Heart left ventricle (tissue), 13 donors: Measurements from ENCODE around the gene HLA-E.
"Not testable (repeated sequence)": the region's sequence is repeated elsewhere in the genome, so short reads cannot be mapped to it uniquely, and the experiment has no call there.

Experiments used
- POLR2A ChIP-seq, 2 donors: fragments of 450-650 bp; IDR thresholded peaks; one replicate each; pipeline ENCODE4 v1.6.1; 2017; ENCODE audit warnings: antibody characterized with exemption in 2 of 2, mild to moderate bottlenecking in 2 of 2, moderate library complexity in 2 of 2
- TF ChIP-seq, protein P1 (sequence below), 12 donors: fragments of 200-600 bp; sonication (generic) in 4 of 12; IDR thresholded peaks; one replicate each; pipeline versions ENCODE4 v1.5.0 to v1.8.0; 2018 to 2022; ENCODE audit warnings: antibody characterized with exemption in 12 of 12, mild to moderate bottlenecking in 5 of 12
- donor health status: ischemic (EF 13 %, LVEDD 7.1; RV severe dilation, severe dysfunction).
- donor health status: DM: no; HTN: yes; CAD: no.
- donor health status: DM: no; HTN: no; CAD: no.
- donor health status: ischemic (EF 25% LVEDD 6.9; RV normal size, moderate dysfunction).
- donor health status: ischemic (EF 25% LVEDD 5.7; RV mildly dilated, moderate dysfunction).
- donor health status: ischemic (EF 35%, LVEDD 5.7; RV mildly dilated, moderate dysfunction).
- donor health status: nonischemic (EF 11% LVEDD 7.7; RV severe dilation, severe dysfunction).
- donor health status: DM: yes; HTN: yes; CAD: no.
- donor health status: PGD.
- donor health status: ischemic (EF 29% LVEDD 5.4; RV normal size, mild dysfunction).
- donor health status: nonischemic (EF 23%, LVEDD 6.1; RV moderate dilation, normal function).

DNA sequence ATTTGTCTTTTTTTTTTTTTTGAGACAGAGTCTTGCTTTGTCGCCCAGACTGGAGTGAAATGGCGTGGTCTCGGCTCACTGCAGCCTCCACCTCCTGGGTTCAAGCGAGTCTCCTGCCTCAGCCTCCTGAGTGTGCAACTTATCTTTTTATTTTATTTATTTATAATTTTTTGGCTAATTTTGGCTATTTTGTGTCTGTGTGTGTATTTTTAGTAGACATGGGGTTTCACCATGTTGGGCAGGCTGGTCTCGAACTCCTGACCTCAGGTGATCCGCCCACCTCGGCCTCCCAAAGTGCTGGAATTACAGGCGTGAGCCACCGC lies 27.4 kb downstream of the HLA-E start:
- TF ChIP-seq, protein P1, sequence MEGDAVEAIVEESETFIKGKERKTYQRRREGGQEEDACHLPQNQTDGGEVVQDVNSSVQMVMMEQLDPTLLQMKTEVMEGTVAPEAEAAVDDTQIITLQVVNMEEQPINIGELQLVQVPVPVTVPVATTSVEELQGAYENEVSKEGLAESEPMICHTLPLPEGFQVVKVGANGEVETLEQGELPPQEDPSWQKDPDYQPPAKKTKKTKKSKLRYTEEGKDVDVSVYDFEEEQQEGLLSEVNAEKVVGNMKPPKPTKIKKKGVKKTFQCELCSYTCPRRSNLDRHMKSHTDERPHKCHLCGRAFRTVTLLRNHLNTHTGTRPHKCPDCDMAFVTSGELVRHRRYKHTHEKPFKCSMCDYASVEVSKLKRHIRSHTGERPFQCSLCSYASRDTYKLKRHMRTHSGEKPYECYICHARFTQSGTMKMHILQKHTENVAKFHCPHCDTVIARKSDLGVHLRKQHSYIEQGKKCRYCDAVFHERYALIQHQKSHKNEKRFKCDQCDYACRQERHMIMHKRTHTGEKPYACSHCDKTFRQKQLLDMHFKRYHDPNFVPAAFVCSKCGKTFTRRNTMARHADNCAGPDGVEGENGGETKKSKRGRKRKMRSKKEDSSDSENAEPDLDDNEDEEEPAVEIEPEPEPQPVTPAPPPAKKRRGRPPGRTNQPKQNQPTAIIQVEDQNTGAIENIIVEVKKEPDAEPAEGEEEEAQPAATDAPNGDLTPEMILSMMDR (IDR thresholded peaks at IDR 0.05), result not testable (repeated sequence)
- TF ChIP-seq POLR2A (IDR thresholded peaks at IDR 0.05), result not testable (repeated sequence)
